Esophagus muscularis mucosa (tissue), 4 donors: Measurements from ENCODE around the gene NDFIP1. TPM values are rescaled to one million over a fixed set of nuclear protein-coding genes. Genes with fewer than 3 reads are reported as not detected.

Source experiments
- DNase-seq: peaks from one replicate; pipeline ENCODE4 v3.0.0-alpha.2; 2017; ENCODE audit errors: extremely low spot score
- H3K27ac ChIP-seq, 4 donors: fragments of 200-600 bp; sonication (generic); replicated peaks in 1 of 4; 1 replicate in 3 of 4; 2 replicates in 1 of 4; pipeline ENCODE4 v1.5.1; 2016 to 2019; ENCODE audit warnings: mild to moderate bottlenecking in 1 of 4
- H3K27me3 ChIP-seq, 4 donors: fragments of 200-600 bp; sonication (generic); one replicate each; pipeline versions ENCODE4 v1.5.1 to v1.6.0; 2016 to 2019
- H3K36me3 ChIP-seq, 4 donors: fragments of 200-600 bp; sonication (generic); one replicate each; pipeline ENCODE4 v1.5.1; 2016 to 2019
- H3K4me1 ChIP-seq, 4 donors: fragments of 200-600 bp; sonication (generic); one replicate each; pipeline ENCODE4 v1.5.1; 2016 to 2019
- H3K4me3 ChIP-seq, 4 donors: fragments of 200-600 bp; sonication (generic); 1 replicate in 2 of 4; 2 replicates in 2 of 4; pipeline ENCODE4 v1.5.1; 2016 to 2019; ENCODE audit warnings: mild to moderate bottlenecking in 4 of 4, moderate library complexity in 1 of 4
- H3K9me3 ChIP-seq, 4 donors: fragments of 200-600 bp; sonication (generic); 1 replicate in 3 of 4; 2 replicates in 1 of 4; pipeline ENCODE4 v1.5.1; 2016 to 2019
- EP300 ChIP-seq: sonication (generic); formaldehyde crosslinking; IDR thresholded peaks from one replicate; pipeline ENCODE4 v1.6.1; 2017; ENCODE audit warnings: antibody characterized with exemption
- POLR2A ChIP-seq: fragments of 450-650 bp; IDR thresholded peaks from one replicate; pipeline ENCODE4 v1.6.1; 2017; ENCODE audit warnings: antibody characterized with exemption, moderate library complexity, mild to moderate bottlenecking, low read depth
- POLR2AphosphoS5 ChIP-seq, 2 donors: sonication (generic); formaldehyde crosslinking; IDR thresholded peaks; one replicate each; pipeline ENCODE4 v1.6.1; 2017; ENCODE audit warnings: antibody characterized with exemption in 2 of 2
- WGBS: methylation state at CpG from one replicate; pipeline ENCODE4 v1.1.5; 2018; 5-methylcytosine and 5-hydroxymethylcytosine counted together
- intact Hi-C: fragments of 100-400 bp; cut with DNase I; formaldehyde crosslinking; loops from one replicate; pipeline ENCODE4 v1.15.1; 2023
- total RNA-seq, 4 donors: library from RNA; depleted of rRNA; stranded (reverse); fragments of >200 nt; gene quantifications; one replicate each; pipeline versions ENCODE4 v1.1.0 to v1.2.1, GENCODE V29; 2016
- TF ChIP-seq, protein P1 (sequence below), 3 experiments: fragments of 200-600 bp in 2 of 3; fragments of 450-650 bp in 1 of 3; sonication (generic) in 2 of 3; IDR thresholded peaks; one replicate each; pipeline ENCODE4 v1.5.1; 2017 to 2019; ENCODE audit warnings: antibody characterized with exemption in 3 of 3, mild to moderate bottlenecking in 2 of 3, moderate library complexity in 1 of 3

NDFIP1 gene
- total RNA-seq, 4 donors from 2014 or later: 57.8 to 169 (median 101) TPM

DNA sequence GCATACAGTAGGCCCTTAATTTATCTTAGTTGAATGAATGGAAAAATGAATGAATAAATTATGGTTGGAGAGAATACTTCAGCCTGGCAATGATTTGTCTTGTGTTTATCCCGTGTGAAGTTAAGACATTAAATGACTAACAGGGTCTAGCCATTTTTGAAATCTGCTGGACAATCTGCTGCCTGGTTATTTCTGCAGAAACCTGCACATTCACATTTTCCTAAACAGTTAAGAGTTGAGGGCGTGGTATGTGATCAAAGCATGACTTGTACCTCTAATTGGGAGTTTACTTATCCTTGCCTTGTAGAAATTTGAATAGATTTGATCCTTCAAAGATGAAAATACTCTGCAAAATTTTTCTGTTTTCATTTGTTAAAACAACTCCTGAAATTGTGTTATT lies 34.6 kb upstream of the NDFIP1 start:
- intact Hi-C loops: no loop called here
- H3K9me3 ChIP-seq: no peaks in the 10 kb centered on the region
- no peak overlapping the region for H3K27ac ChIP-seq
- TF ChIP-seq POLR2AphosphoS5 (IDR thresholded peaks at IDR 0.05) (no peak), POLR2A (no peak), EP300 (no peak)
- TF ChIP-seq, protein P1, sequence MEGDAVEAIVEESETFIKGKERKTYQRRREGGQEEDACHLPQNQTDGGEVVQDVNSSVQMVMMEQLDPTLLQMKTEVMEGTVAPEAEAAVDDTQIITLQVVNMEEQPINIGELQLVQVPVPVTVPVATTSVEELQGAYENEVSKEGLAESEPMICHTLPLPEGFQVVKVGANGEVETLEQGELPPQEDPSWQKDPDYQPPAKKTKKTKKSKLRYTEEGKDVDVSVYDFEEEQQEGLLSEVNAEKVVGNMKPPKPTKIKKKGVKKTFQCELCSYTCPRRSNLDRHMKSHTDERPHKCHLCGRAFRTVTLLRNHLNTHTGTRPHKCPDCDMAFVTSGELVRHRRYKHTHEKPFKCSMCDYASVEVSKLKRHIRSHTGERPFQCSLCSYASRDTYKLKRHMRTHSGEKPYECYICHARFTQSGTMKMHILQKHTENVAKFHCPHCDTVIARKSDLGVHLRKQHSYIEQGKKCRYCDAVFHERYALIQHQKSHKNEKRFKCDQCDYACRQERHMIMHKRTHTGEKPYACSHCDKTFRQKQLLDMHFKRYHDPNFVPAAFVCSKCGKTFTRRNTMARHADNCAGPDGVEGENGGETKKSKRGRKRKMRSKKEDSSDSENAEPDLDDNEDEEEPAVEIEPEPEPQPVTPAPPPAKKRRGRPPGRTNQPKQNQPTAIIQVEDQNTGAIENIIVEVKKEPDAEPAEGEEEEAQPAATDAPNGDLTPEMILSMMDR (IDR thresholded peaks at IDR 0.05): no peak
- no peak overlapping the region for H3K4me3 ChIP-seq
- no peak for DNase-seq
- H3K27me3 ChIP-seq: no peaks in the 10 kb centered on the region
- H3K4me1 ChIP-seq: no peaks in the 10 kb centered on the region
- WGBS: 88% methylated on average over 2 of the region's 2 CpGs
- no peaks in the 10 kb centered on the region for H3K36me3 ChIP-seq

DNA sequence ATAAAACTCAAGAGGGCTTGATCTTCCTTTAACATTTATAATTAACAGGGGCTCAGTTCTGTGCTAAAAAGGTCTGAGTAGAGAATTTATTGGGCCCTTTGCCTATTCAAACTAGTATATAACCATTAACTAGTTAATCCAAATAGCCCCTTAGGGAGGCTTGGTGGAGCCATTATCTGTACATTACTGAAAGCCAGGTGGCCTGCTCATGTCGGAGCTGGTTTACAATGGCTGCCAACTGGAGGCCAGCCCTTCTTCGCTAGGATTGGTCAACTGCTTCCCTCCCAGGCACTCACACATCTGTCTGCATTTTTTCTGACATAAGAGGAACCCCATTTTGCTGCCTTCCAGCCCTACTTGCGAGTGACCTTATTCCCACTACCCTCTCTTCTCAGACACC lies 30.4 kb upstream of the NDFIP1 start:
- H3K27ac ChIP-seq: no peak overlapping the region
- H3K4me1 ChIP-seq: no peaks in the 10 kb centered on the region
- no peaks in the 10 kb centered on the region for H3K9me3 ChIP-seq
- no peaks in the 10 kb centered on the region for H3K36me3 ChIP-seq
- no peak for DNase-seq
- intact Hi-C loops: no loop called here
- WGBS: 86% methylated on average over 3 of the region's 3 CpGs
- no peak overlapping the region for H3K4me3 ChIP-seq
- no peak for TF ChIP-seq POLR2A
- H3K27me3 ChIP-seq: no peaks in the 10 kb centered on the region

DNA sequence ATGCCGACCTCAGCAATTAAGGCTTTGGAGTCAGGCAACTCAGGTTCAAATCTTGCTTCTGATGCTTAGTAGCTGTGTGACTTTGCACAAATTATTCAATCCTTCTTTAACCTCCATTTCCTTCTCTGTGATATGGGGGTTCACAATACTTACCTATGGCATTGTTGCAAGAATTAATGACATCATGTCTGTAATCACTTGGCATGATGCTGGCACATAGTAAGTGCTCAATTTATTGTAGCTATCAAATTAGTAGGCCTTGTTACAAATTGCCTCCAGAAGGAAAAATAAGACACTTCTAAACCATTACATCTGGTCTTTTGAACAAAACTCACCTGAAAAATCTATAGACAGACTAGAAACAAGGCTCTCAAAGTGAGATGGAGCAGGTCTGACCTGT lies 29.9 kb upstream of the NDFIP1 start:
- H3K27ac ChIP-seq: no peak overlapping the region
- no peak overlapping the region for H3K4me3 ChIP-seq
- no peak for DNase-seq
- intact Hi-C loops: no loop called here
- no peaks in the 10 kb centered on the region for H3K36me3 ChIP-seq
- WGBS: 100% methylated on average over 1 of the region's 1 CpG
- H3K27me3 ChIP-seq: no peaks in the 10 kb centered on the region
- H3K9me3 ChIP-seq: no peaks in the 10 kb centered on the region
- TF ChIP-seq POLR2AphosphoS5 (IDR thresholded peaks at IDR 0.05) (no peak), POLR2A (no peak), EP300 (no peak)
- TF ChIP-seq, protein P1 (IDR thresholded peaks at IDR 0.05): no peak
- H3K4me1 ChIP-seq: no peaks in the 10 kb centered on the region

DNA sequence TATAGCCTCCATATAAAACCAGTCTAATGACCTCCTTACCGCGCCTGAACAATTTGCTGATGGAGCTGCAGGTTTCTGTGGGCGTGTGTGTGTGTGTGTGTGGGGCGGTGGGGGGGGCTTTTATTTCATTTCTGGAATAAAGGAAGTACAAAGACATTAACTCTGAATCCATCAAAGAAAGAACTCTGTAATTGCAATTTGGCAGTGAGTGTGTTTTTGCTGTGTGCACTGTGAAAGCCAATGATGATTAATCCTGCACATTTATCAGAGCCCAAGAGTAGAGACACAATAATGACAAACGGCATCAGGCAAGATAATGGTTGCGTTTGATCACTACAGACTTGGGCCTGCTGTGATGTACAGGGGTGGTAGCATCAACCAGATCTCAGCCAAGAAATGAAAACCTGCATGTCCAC lies 29.3 kb upstream of the NDFIP1 start:
- no peaks in the 10 kb centered on the region for H3K27me3 ChIP-seq
- H3K36me3 ChIP-seq: no peaks in the 10 kb centered on the region
- TF ChIP-seq POLR2AphosphoS5 (IDR thresholded peaks at IDR 0.05): no peak
- TF ChIP-seq EP300: no peak
- TF ChIP-seq, protein P1 (IDR thresholded peaks at IDR 0.05): no peak
- TF ChIP-seq POLR2A: no peak
- DNase-seq: no peak
- intact Hi-C loops: no loop called here
- H3K4me3 ChIP-seq: no peak overlapping the region
- WGBS: 63% methylated on average over 6 of the region's 6 CpGs
- no peak overlapping the region for H3K27ac ChIP-seq
- no peaks in the 10 kb centered on the region for H3K9me3 ChIP-seq
- no peaks in the 10 kb centered on the region for H3K4me1 ChIP-seq

DNA sequence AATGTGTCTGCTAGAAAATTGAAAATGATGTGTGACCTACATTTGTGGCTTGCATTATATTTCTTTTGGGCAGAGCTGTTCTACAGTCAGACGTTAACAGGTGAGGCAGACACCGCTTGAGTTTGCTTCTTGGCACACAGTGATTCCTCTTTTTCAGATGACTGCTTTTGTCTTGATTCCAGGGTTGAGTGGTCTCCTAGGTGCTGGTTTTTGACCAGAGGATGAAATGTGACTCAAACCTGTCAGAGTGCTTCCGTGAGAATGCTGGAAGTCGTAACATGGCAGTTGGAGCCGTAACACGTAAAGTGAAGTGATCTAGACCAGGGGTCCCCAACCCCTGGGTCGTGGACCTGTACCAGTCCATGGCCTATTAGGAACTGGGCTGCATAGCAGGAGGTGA lies 28.3 kb upstream of the NDFIP1 start:
- intact Hi-C loops: no loop called here
- Histone ChIP-seq H3K9me3 (no peaks in the 10 kb centered on the region), H3K36me3 (no peaks in the 10 kb centered on the region), H3K27ac (no peak overlapping the region), H3K4me1 (no peaks in the 10 kb centered on the region), H3K4me3 (no peak overlapping the region), H3K27me3 (no peaks in the 10 kb centered on the region)
- no peak for DNase-seq
- WGBS: 85% methylated on average over 7 of the region's 7 CpGs
- TF ChIP-seq EP300 (no peak), POLR2AphosphoS5 (IDR thresholded peaks at IDR 0.05) (no peak), POLR2A (no peak)
- TF ChIP-seq, protein P1 (IDR thresholded peaks at IDR 0.05): no peak
